Measurements from ENCODE around the gene NADK.
"Not testable (repeated sequence)": the region's sequence is repeated elsewhere in the genome, so short reads cannot be mapped to it uniquely, and the experiment has no call there.

GRCh38 chr1:1749941-1750340 lies 28.3 kb downstream of the NADK start:
- TF ChIP-seq CTCF, POLR2A (IDR thresholded peaks at IDR 0.05): not testable (repeated sequence)

Measured in ovary (tissue), 3 donors.